Right lobe of liver (tissue), 6 donors: ENCODE data around the gene CNPY1. TPM values are rescaled to one million over a fixed set of nuclear protein-coding genes. Genes with fewer than 3 reads are reported as not detected.

Experiments used
- ATAC-seq, 4 donors: fragments of 200-7000 bp; cut with Tn5 transposase; one replicate each; pipeline ENCODE4 v1.9.1; 2020; ENCODE audit warnings: mild to moderate bottlenecking in 4 of 4, moderate library complexity in 4 of 4
- DNase-seq, 3 donors: peaks; one replicate each; pipeline ENCODE4 v3.0.0-alpha.2; 2020
- H3K27ac ChIP-seq, 3 donors: fragments of 200-600 bp; one replicate each; pipeline ENCODE4 v1.8.0; 2022
- H3K27me3 ChIP-seq, 2 donors: fragments of 200-600 bp; one replicate each; pipeline ENCODE4 v1.8.0; 2022
- H3K36me3 ChIP-seq, 4 donors: fragments of 200-600 bp; sonication (generic) in 1 of 4; one replicate each; pipeline versions ENCODE4 v1.5.1 to v1.8.0; 2017 to 2022; ENCODE audit warnings: control low read depth in 1 of 4
- H3K4me1 ChIP-seq, 4 donors: fragments of 200-600 bp; sonication (generic) in 1 of 4; one replicate each; pipeline versions ENCODE4 v1.5.1 to v1.8.0; 2017 to 2022; ENCODE audit warnings: control low read depth in 1 of 4
- H3K4me3 ChIP-seq, 3 donors: fragments of 200-600 bp; one replicate each; pipeline ENCODE4 v1.8.0; 2022
- H3K9me3 ChIP-seq, 4 donors: fragments of 200-600 bp; sonication (generic) in 1 of 4; one replicate each; pipeline versions ENCODE4 v1.5.1 to v1.8.0; 2017 to 2022; ENCODE audit warnings: control low read depth in 1 of 4
- CTCF ChIP-seq, 4 donors: fragments of 200-600 bp in 3 of 4; fragments of 450-650 bp in 1 of 4; IDR thresholded peaks; one replicate each; pipeline versions ENCODE4 v1.5.1 to v1.8.0; 2016 to 2022; ENCODE audit warnings: antibody characterized with exemption in 4 of 4, mild to moderate bottlenecking in 2 of 4
- POLR2A ChIP-seq: fragments of 450-650 bp; IDR thresholded peaks from one replicate; pipeline ENCODE4 v1.6.1; 2017; ENCODE audit warnings: antibody characterized with exemption, mild to moderate bottlenecking
- WGBS: methylation state at CpG from one replicate; pipeline ENCODE4 v1.1.6; 2018; ENCODE audit warnings: low coverage, low lambda C conversion rate; ENCODE audit not compliant: insufficient coverage; ENCODE audit errors: missing lambda C conversion rate; 5-methylcytosine and 5-hydroxymethylcytosine counted together
- intact Hi-C, 2 donors: fragments of 100-400 bp; cut with DNase I; formaldehyde crosslinking; loops; one replicate each; pipeline versions ENCODE4 v1.11.2 to v1.14.1; 2022
- total RNA-seq, 6 experiments: library from RNA; depleted of rRNA in 2 of 6; stranded (reverse); fragments of >200 nt in 2 of 6; fragmentation: NEBNext Ultra II Directional in 3 of 6; extraction: Animal tissue kit (Norgen Biotek cat#: 25700) in 3 of 6; gene quantifications; one replicate each; pipeline versions ENCODE4 v1.1.0 to v1.2.4, GENCODE V29; 2016 to 2023
- donor health status: DM: no; HTN: yes; CAD: no.
- donor health status: DM: no; HTN: no; CAD: no.
- donor health status: DM: no; HTN: no; CAD: no.
- donor health status: DM: no; HTN: yes; CAD: no.
- donor health status: DM: no; HTN: yes; CAD: no.

Gene CNPY1
- total RNA-seq, 6 experiments from 2014 or later = 0.19 TPM; not detected in 5

DNA sequence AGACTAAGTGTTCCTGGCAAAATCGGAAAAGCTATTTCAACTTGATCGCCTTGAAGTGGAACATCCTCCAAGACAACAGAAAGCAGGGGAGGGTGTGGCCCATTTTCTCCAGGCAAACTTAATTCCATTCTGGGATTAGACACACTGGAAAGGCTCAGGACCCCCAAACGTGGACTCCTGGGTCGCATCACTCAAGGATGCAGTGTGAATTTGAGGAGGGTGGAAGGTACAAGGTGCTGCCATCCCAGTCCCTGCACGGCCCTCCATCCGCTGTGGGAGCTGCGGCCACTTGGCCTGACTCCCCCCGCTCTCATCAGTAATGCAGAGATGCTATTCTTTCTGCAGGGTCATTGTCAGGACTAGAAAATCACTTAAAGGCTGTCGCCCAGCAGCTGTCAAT lies 2.4 kb downstream of the CNPY1 start:
- 100% methylated on average over 1 of the region's 9 CpGs for WGBS
- DNase-seq = no peak

DNA sequence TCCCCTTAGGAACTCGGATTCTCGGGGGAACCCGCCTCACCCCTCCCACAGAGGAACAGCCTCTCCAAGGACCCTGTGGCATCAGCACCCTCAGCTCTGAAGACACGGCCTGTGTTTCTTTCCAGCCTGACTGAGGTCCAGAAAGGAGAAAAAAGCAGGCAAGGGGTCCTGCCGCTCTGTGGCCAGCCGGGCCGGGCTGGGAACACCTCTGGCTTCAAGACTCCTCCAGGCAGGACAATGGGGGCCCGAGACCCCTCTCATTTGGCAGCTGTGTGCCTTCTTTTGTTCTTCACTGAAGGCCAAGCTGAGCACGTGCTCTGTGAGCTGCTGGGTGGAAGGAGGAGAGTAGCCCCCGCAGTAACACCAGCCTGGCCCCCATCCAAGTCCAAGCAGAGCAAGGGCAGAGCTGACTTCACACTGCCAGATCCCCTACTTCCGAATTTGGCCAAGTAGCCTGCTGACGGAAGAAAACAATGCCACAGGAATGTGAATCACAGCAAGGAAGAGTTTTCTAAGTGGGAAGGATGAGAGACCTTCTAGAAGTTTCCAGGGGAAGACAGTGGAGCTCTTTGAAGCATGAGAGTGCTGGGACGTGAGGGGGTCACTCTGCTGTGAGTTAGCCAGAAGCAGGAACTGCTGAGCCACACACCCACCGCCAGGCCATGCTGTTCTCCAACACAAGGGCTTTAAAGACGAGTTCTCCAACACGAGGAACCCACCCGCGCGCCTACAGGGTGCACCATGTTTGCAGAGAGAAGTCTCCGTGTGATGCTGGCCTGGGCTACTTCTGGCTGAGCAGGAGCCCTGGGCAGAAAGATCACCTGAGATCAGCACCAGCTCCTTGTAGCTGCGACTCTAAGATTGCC lies 3.1 kb downstream of the CNPY1 start:
- intact Hi-C loops = no loop called here
- no peaks in the 10 kb centered on the region for H3K27me3 ChIP-seq
- H3K36me3 ChIP-seq = no peaks in the 10 kb centered on the region
- H3K9me3 ChIP-seq = no peaks in the 10 kb centered on the region
- H3K4me3 ChIP-seq = no peak overlapping the region
- no peak overlapping the region for H3K27ac ChIP-seq
- ATAC-seq (no peak), DNase-seq (no peak)
- TF ChIP-seq CTCF (IDR thresholded peaks at IDR 0.05) (no peak), POLR2A (no peak)
- H3K4me1 ChIP-seq = peaks cover 0 to 20% (median 9%) of the 10 kb centered on the region in 4 donors
- WGBS = 72% methylated on average over 5 of the region's 21 CpGs

More for the DNA sequence above, 2.4 kb downstream of the CNPY1 start:
- peaks cover 0 to 20% (median 9%) of the 10 kb centered on the region in 4 donors for H3K4me1 ChIP-seq
- intact Hi-C loops = no loop called here
- no peaks in the 10 kb centered on the region for H3K36me3 ChIP-seq
- H3K27me3 ChIP-seq = no peaks in the 10 kb centered on the region
- H3K27ac ChIP-seq = no peak overlapping the region
- TF ChIP-seq POLR2A (no peak), CTCF (IDR thresholded peaks at IDR 0.05) (no peak)
- no peak for ATAC-seq
- H3K9me3 ChIP-seq = no peaks in the 10 kb centered on the region
- no peak overlapping the region for H3K4me3 ChIP-seq

GRCh38 chr7:155541986-155542675 lies 4.2 kb downstream of the CNPY1 start:
- H3K36me3 ChIP-seq = no peaks in the 10 kb centered on the region
- H3K4me3 ChIP-seq = no peak overlapping the region
- peak in 1 of 3 donors; percentile 36 for DNase-seq
- no peaks in the 10 kb centered on the region for H3K27me3 ChIP-seq
- H3K27ac ChIP-seq = no peak overlapping the region
- no peaks in the 10 kb centered on the region for H3K9me3 ChIP-seq
- WGBS = 20% methylated on average over 4 of the region's 19 CpGs
- peaks cover 0 to 12% (median 5%) of the 10 kb centered on the region in 4 donors for H3K4me1 ChIP-seq
- intact Hi-C loops = no loop called here
- ATAC-seq = no peak
- no peak for TF ChIP-seq CTCF (IDR thresholded peaks at IDR 0.05)
- TF ChIP-seq POLR2A = no peak

DNA sequence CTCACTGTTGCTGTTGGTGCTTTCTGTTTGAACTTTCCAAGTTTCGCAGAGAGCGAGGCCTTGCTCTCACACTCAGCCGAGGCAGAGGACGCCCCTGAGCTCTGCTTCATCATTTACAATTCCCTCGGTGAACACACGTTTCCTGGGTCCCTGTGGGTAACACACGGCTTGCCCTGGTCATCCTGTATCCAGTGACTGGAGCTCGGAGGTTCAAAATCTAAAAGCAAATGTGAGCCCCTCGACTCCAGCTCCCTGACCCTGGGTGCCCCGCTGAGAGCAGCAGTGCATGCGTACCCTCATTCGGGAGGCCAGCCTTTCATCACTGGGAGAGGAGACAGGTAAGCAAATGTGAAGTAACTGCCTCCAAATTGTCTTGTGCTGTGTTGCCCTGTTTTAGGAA lies 5.8 kb downstream of the CNPY1 start:
- ATAC-seq (no peak), DNase-seq (no peak)
- H3K27ac ChIP-seq = no peak overlapping the region
- no peak for TF ChIP-seq POLR2A
- TF ChIP-seq CTCF (IDR thresholded peaks at IDR 0.05) = no peak
- no peaks in the 10 kb centered on the region for H3K4me1 ChIP-seq
- H3K36me3 ChIP-seq = no peaks in the 10 kb centered on the region
- no peaks in the 10 kb centered on the region for H3K9me3 ChIP-seq
- H3K27me3 ChIP-seq = no peaks in the 10 kb centered on the region
- H3K4me3 ChIP-seq = no peak overlapping the region
- intact Hi-C loops = no loop called here
- 52% methylated on average over 7 of the region's 12 CpGs for WGBS
